ENCODE results near the gene GRID1.

GRID1 gene

DNA sequence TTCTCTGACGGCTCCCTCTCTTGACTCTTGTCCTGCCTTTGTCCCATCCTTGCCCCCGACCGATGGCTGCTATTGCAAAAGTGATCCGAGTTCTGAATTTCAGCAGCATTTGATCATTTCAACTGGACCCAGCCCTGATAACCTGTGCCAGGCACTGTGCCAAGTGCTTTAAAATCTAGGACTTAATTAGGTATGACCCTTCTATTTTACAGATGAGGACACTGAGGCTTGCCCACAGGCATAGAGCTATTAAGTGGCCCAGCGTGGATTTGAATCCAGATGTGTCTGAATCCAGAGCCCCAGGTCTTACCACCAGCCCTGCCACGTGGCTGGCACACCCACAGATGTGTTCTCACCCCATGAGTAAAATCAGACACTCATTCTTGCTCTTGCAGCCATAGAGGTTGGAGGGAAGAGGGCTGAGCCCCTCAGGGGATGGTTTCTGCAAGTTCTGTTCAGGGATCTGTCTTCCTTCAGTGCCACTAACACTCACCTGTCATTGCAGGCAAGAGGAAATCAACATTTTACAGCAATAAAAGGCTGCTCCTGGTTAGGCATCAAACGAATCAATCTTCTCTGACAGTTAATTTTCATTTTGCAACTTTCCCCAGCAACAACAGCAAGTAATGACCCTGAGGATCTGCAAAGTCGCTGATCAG, 101.2 kb downstream of the GRID1 start:
- DNase-seq = peak in 1 of 2 donors; percentile 16

DNA sequence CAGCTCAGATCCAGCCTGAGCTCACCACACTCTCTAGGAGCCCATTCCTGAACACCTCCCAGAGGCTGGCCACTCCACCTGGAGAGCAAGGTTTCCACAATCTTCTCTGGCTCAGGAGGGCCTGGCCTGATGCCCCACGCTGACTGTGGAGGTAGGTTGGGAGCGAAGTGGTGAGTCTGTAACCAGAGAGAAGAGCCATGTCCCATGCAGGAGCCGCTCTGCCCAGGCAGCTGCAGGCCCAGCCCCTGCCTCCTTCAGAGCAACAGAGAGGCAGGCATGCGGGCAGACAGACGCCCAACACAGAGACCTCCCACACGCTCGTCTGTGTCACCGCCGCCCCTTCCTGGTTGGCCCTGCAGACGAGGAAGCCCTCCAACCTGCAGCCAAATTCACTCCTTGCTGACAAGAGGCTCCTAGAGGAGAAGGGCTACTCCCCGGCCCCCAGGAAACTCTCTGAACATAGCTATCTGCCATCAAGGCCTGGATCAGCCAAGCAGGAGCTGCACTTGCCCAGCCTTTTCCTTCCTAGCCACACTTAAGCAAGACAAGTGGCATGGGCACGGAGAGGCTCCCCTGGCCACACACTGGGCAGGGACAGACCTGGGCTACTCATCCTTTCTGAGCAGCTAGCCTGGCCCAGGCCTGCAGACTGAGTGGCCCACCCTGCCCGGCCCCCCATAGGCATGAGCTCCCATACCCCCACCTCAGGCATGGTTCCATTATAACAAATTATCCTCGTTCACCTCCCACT, 101.9 kb downstream of the GRID1 start:
- peak in 1 of 2 donors; percentile 17 for DNase-seq

DNA sequence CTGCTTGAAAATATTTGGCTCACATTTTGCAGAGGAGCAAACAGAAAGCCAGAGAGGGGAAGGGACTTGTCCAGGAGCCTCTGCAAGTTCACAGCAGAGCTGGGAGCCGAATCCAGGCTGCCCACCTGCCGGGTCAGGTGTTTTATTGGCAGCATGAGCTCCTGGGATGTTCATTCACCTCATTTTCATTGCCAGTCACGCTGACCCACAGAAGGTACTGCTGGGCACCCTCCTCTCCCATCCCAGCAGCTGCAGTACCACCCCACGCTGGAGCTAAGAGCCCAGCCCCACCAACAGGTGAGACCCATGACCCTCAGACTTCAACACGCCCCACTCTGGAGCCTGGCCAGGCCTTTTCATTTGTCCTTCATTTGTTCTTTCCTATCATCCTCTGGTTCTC, 102.7 kb downstream of the GRID1 start:
- no peak for DNase-seq

DNA sequence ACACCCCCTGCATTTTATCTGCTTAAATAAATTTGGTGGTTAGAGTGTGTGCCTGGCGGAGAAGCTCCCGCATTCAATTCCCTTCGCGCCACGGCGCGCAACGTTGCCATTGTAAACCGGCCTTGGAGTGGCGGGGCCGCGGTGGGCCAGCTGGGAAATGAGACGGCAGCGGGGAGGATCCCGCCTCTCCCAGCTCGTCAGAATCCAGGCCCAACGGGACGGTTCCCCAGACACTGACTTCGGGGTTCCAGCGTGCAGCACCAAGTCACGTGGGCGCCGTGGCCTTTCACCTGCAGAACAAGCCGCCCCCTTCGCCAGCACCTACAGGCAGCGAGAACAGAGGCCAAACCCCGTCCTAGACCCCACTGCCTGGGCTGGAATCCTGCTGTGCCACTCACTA, 103.4 kb downstream of the GRID1 start:
- DNase-seq = no peak

DNA sequence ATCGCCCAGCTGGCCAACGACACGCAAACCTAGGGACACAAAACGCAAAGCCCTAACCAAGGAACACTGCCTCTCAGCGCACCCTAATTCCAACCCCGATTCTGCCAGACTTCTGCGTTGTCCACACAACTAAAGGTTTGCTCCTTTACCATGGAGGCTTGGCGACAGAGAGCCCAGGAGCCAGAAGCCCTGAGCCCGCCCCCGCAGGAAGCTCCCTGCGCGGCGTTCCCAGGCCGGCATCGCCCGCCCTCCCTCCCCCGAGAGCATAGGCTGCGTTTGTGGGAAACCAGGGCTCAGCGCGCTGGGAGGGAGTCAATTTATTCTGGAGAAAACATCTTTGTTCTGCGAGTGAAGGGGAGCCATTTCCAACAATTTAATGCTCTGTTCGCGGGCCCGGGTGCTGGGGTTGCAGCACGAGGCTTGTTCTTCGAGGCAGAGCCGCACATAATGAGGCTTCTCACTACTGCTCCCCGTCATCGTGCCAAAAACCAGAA, 103.9 kb downstream of the GRID1 start:
- peak; percentile 87 to 93 for DNase-seq

DNA sequence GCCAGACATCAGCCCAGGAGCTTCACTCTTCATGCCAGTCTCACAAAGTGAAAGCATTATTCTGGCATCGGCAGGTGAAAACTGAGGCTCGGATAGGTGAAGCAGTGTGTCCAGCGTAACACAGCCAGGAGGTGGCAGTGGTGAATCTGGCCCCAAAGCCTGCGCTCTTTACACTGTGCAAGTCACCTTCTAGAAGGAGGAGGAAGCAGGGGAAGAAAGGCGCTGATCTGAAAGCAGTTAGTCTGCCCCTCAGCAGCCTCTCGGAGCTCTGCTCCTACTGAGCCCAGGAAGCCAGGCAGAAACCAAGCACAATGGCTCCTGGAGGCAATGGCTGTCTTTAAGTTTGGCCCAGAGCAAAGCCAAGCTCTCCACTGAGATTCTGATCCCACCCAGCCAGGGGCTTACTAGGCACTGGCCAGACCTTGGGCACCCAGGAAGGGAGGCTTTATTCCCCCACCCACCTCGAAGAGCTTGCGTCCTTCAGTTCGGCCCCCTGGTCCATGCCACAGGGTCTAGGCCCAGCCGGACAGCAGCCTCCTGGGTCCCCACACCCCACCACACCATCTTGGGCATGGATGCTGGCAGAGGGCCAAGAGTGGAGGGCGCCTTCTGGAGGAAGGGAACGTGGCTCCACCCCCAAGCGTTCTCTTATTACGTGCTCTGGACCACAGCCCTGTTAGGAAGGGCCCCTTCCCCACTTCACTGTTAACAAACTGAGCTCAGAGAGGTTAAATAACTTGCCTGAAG, 104.5 kb downstream of the GRID1 start:
- DNase-seq = peak; percentile 53 to 64

DNA sequence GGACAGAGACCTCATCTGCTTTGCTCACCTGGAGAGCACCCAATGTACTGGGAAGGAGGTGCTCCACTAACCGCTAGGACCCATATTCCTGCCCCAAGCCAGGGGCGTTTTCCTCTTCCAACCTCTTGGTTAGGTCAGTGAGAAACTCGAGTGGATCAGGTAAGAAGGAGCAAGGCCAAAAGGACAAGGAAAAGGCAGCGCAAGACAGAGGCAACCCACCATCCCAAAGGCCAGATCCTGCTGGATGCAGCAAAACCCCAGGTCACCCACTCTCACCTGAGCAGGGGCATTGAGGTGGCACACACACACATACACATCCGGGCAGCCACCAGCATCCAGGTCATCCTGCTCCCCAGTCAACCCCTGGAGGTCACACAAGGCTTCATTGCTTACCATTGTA, 105.1 kb downstream of the GRID1 start:
- DNase-seq = no peak

DNA sequence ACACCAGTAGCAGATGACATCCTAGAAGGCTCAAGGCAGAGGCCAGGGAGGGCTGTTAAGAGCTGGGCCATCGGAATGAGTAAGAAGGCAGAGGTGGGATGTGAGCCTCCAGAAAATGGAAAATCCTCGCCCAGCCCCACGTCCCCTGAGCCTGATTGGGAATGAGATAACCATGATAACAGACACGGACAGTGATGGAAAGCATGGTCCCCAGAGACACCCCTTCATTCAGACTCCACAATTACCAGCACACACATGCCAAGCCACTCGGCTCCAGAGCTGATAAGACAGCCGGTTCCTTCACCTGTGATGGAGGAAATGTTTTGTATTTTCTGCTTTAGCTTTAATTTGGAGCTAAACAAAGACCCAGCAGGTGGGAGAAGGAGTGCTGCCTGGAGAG, 106.0 kb downstream of the GRID1 start:
- no peak for DNase-seq

DNA sequence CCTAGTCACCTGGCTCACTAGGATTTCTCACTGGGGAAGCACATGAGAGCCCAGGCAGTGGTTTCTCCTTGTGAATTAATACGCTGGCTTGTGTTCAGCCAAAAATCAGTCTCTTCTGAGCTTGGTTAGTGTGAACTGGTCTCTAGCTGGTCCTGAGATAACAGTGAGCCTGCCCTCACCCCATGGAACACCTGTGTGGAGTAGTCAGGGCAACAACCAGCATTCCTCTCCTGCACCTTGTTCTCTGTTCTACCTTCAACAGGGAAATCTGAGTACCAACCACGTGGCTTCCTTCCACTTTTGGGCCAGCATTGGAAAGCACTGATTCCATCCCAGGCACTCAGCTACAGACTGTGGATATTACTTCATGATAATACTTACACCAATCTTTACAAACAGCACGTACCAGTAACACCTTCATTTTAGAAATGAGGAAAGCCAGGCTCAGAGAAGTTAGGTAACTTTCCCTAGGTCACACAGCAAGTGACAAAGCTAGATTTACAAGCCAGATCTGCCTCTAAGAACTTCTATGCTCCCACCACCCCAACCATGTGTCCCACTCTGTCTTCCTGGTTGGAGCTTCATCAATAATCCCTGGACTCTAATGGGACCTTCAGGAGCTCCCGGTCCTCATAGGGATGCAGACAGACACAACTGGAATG, 106.6 kb downstream of the GRID1 start:
- DNase-seq = no peak

DNA sequence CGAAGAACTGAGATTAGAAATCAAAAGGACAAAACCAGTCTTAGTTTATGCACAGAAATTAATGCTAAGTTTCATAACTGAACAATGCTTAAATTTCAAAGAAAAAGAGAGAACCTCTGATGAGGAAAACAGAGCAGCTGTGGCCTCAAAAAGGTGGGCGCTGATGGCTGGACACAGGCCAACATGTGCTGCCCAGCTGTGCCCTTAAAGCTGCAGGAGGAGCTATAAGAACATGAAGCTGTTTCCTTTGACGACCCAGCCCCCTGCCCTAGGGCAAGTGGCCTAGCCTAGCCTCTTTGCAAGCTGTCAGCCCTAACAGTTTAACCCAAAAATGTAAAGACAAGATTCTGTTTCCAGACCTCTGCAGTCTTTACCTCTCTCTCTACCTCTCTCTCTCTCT, 107.7 kb downstream of the GRID1 start:
- no peak for DNase-seq

DNA sequence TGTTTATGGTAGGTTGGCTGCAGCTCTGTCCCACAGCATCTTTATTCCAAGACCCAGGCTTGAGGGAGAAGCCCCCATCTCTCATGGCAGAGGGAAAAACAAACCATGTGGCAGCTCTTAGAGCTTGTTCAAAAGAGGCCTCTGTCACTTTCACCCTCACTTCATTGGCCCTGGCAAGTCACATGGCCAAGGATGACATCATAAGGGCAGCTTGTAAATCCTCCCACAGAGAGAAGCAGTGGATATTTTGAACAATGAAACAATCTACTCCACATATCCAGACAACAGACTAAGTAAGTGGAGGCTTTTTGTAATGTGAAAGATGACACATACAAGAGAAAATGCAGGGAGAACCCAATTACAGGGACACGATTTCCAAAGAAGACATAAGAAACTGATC, 108.1 kb downstream of the GRID1 start:
- peak; percentile 69 to 88 for DNase-seq

DNA sequence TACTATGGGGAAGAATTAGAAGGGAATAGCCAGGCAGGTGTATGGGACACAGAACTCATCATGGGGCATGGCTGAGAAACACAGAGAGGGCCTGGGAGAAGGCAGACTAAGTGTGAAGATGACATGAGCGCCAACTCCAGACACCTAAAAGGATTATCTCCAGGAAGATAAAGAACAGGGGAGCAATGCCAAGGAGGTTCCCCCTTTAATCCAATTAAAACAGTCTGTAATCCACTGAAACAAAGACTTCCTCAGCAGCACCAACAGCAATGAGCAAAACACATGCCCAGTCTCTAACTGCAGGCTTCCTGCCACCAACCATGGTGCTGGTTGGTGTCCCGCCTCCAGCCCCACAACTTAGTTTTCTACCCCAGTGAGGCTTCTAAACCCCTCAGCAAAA, 108.9 kb downstream of the GRID1 start:
- DNase-seq = no peak

DNA sequence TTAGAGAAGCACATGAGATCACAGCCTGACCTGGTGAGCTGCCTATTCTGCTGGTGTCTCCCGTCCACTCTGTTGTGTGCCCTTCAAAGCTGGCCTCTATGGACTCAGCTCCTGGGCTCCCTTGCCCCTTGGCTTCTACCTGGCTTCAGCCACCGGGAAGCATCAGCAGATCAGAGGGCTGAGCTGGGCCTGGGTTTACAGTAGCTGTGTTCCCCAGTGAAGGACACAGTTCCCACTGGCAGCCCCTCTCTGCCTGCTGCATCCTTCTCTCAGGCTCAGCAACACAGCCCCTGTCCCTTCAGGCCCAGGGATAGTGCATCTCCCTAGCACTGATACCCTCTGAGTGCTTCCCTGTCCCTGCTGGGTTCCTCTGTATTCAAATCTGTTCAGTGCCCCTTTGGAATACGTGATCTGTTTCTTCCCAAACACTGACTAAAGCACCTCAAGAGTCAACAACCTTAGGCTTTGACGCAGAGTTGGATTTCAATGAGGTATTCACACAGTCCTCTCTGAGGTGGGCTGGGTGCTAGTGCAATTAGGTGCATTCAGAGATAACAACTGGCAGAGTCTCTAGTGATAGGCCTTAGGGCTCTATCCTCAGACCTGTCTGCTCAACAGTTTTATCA, 109.8 kb downstream of the GRID1 start:
- DNase-seq = no peak

DNA sequence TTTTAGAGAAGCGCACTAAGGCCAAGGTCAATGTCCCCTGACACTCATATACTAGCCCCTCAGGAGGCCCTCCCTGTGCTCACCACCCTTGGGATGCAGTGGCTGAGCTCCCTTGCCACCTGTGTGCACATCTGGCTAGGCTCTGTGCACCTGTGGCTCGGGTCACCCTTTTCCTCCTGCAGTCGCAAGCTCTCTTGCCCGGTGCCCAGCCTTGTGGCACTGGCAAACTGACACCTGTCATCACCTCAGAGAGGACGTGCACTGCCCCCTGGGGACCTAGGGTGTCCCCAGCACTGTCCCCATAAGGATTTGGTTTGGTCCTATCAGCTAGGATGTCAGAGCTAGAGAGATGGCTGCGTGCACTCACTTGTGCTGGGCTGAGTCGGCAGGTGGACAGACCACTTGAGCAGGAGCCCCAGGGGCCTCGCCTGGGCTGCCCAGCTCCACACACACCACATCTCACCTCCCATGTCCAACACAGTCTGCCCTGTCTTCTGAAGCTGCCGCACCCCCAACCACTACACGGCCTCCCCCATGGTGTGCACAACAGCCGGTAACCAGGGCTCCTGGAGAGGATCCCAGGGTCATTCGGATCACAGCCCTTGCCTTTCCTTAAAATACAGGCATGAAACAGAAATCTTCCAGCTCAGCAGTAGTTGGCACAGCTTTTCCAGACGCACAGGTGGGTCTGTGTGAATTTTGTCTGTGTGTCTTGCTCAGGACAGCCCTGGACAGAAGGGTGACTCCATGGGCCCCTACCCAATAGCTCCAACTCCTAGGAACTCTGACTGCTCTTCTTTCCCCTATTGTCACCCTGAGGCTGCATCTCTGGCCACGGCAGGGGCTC, 111.0 kb downstream of the GRID1 start:
- no peak for DNase-seq

DNA sequence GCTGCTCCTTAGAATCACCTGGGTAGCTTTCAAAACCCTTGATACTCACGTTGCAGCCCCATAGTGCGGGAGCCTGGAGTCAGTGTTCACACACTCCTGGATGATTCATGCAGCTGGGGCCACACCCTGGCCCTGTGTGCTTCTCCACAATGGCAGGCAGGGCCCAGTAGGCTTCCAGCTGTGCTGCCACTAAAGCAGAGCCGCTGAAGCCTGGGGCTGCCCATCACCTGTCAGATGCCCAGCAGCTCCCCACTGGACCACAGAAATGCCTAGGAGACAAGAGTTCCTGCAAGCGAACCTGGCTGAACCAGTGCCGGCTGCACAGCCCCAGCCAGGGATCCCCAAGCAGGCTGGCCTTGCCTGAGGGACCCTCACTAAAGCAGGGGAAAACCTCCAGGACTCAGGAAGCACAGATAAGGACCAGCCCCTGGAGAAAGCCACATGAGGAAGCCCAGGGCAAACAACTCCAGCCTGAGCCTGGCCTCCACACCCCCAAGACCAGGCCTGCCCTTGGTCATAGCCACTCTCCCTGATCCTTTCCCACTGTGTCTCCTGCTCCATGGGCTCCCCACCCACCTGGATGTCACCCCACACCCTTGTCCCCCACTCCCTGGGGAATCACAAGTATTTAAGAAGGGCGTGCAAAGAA, 111.9 kb downstream of the GRID1 start:
- DNase-seq = no peak

DNA sequence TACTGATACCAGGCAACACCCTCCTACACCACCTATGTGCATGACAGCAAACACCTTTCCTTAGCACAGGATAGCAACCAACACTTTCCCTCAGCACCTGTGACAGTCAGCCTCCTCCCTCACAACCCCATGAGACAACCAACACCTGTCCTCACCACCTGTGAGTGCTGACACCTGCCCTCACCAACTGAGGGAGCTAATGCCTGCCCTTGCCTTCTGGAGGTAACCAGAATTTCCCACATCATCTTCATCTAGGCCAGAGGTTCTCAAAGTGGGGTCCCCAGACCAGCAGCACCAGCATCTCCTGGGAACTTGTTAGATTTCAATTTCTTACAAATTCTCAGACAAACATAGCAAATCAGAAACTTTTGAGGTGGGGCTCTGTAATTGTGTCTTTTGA, 112.5 kb downstream of the GRID1 start:
- no peak for DNase-seq

DNA sequence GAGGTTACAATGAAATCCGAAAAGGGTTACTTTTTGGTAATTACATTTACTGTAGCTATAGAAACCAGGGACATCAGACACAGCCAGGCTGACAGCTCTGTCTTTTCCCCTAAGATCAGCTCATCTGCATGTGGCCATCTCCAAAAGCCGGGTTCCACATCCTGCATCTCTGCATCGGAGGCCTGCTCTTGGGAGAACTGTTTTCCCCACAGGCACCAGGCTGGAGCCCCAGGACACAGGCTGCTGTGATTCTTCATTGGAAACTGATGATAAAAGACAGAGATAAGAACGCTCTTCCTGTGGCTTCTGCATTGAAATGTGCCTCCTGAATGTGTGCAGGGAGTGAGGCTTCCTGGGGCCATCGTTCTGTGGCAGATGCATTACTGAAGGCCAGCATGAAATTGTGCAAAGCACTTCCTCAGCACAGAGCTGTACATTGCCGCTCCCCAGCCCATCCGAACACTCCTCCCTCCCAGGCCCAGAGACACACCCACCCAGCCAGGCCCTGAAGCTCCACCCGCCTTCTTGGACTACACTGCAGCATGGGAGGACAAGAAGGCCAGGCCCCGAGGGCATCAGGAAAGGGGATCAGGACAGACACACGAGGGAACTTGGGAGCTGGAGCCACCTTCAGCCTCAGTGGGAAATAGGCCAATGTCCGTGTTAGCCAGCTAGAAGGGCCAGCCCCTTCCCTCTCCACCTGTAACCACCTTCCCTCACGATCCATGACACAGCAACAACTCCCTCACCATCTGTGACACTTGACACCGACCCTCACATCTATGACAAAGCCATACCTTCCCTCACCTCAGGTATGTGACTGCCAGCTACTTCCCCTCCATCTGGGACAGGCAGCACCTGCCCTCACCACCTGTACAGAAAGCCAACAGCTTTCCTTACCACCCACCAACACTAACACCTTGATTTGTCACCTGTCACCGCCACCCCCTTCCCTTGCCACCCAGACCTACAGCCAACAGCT, 113.2 kb downstream of the GRID1 start:
- no peak for DNase-seq

DNA sequence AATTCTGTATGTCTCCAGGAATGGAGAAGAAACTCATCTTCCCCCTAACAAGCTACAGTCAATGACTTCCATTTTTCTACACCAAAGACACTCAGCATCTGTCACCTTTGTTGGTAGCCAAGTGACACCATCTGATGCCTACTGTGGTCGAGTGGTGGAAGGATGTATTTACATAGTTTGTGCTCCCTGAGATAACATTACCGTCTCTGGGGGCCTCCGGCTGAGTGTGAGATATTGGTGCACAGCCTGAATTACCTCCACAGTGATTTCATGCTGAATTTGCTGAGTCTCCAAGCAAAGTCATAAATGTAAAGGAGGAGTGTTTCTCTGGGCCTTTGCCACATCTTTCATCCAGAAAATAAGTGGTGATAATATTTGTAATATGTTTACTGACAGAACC, 114.0 kb downstream of the GRID1 start:
- DNase-seq = no peak

DNA sequence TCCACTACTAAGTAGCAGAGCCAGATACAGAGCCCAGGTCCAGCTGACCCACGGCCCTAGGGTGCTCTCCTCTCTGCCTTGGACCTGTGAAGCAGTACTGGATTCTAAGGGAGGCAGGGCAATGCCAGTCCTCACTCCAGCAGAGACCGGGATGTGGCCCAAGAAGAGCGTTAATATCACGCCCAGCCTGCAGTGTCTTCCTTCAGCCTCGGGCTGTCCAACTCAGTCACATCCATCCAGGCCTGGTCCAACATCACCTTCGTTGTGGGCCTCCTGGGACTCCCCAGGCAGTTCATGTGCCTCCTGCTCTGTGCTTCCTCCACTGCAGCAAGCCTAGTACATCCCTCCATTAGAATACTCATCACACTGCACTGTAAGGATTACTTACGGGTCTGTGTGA, 114.5 kb downstream of the GRID1 start:
- DNase-seq = no peak

DNA sequence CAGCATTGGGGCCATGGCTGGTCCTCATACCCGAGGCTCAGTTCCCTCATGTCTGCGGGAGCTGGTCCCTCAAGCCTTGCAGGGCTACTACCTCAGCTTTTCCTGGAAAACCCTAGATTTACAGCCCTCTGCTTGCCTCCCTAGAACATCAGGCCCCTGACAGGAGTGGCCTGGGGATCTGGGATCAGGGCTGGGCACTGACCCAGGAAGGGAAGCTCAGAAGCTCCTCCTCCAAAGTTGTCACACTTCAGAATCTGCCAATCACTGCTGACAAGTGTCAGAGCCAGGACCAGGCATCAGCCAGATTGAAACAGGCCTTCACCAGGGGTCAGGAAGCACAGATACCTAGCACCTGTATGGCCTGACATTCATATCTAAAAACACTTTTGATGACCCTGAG, 115.2 kb downstream of the GRID1 start:
- no peak for DNase-seq
